Heart right ventricle (tissue), 16 donors: Measurements from ENCODE around the gene NBEA. TPM values are rescaled to one million over a fixed set of nuclear protein-coding genes. Genes with fewer than 3 reads are reported as not detected.

ENCODE experiments used
- ATAC-seq, 8 donors: fragments of 200-7000 bp; cut with Tn5 transposase; one replicate each; pipeline ENCODE4 v1.9.1; 2020; ENCODE audit warnings: mild to moderate bottlenecking in 8 of 8, moderate library complexity in 8 of 8, moderate number of reproducible peaks in 1 of 8
- DNase-seq, 2 donors: peaks; one replicate each; pipeline ENCODE4 v3.0.0-alpha.2; 2020
- H3K27ac ChIP-seq, 10 donors: fragments of 200-600 bp; sonication (generic) in 2 of 10; one replicate each; pipeline versions ENCODE4 v1.5.0 to v1.8.0; 2020 to 2022; ENCODE audit warnings: mild to moderate bottlenecking in 3 of 10
- H3K27me3 ChIP-seq, 7 donors: fragments of 200-600 bp; one replicate each; pipeline ENCODE4 v1.8.0; 2021 to 2022; ENCODE audit warnings: mild to moderate bottlenecking in 2 of 7
- H3K36me3 ChIP-seq, 9 donors: fragments of 200-600 bp; sonication (generic) in 1 of 9; one replicate each; pipeline versions ENCODE4 v1.5.0 to v1.8.0; 2020 to 2022; ENCODE audit warnings: mild to moderate bottlenecking in 2 of 9
- H3K4me1 ChIP-seq, 9 donors: fragments of 200-600 bp; sonication (generic) in 1 of 9; one replicate each; pipeline versions ENCODE4 v1.5.0 to v1.8.0; 2020 to 2022; ENCODE audit warnings: mild to moderate bottlenecking in 4 of 9
- H3K4me3 ChIP-seq, 10 donors: fragments of 200-600 bp; sonication (generic) in 2 of 10; one replicate each; pipeline versions ENCODE4 v1.5.0 to v1.8.0; 2020 to 2022; ENCODE audit warnings: mild to moderate bottlenecking in 7 of 10, moderate library complexity in 2 of 10
- H3K9me3 ChIP-seq, 11 donors: fragments of 200-600 bp in 10 of 11; sonication (generic) in 2 of 11; one replicate each; pipeline versions ENCODE4 v1.5.0 to v1.8.0; 2013 to 2022; ENCODE audit warnings: mild to moderate bottlenecking in 2 of 11, control low read depth in 1 of 11, moderate library complexity in 1 of 11
- CTCF ChIP-seq, 9 donors: fragments of 200-600 bp; sonication (generic) in 2 of 9; IDR thresholded peaks; one replicate each; pipeline versions ENCODE4 v1.5.0 to v1.8.0; 2021 to 2022; ENCODE audit warnings: antibody characterized with exemption in 9 of 9, mild to moderate bottlenecking in 5 of 9, moderate library complexity in 1 of 9
- WGBS, 2 donors: extraction: QIAGEN DNeasy Blood & Tissue Kit; methylation state at CpG; one replicate each; pipeline ENCODE4 v1.1.7; 2013; ENCODE audit warnings: inconsistent platforms in 1 of 2; 5-methylcytosine and 5-hydroxymethylcytosine counted together
- intact Hi-C, 10 donors: fragments of 100-400 bp; cut with DNase I; formaldehyde crosslinking; loops; one replicate each; pipeline versions ENCODE4 v1.11.1 to v1.14.2; 2022
- polyA plus RNA-seq, 2 donors: library from polyadenylated mRNA; stranded (reverse); fragments of 200-250 nt; gene quantifications; one replicate each; pipeline ENCODE4 v1.2.3, GENCODE V29; 2013
- total RNA-seq, 10 donors: library from RNA; stranded (reverse); fragmentation: NEBNext Ultra II Directional in 3 of 10; extraction: Animal tissue kit (Norgen Biotek cat#: 25700) in 3 of 10; gene quantifications; one replicate each; pipeline versions ENCODE4 v1.2.1 to v1.2.4, GENCODE V29; 2021 to 2023
- donor health status: Arrhythmogenic right ventricular cardiomyopathy.
- donor health status: ischemic (EF 13 %, LVEDD 7.1; RV severe dilation, severe dysfunction).
- donor health status: healthy with polysubstance abuse.
- donor health status: DM: no; HTN: yes; CAD: no.
- donor health status: DM: no; HTN: no; CAD: no.
- donor health status: ischemic (EF 25% LVEDD 6.9; RV normal size, moderate dysfunction).
- donor health status: ischemic (EF 25% LVEDD 5.7; RV mildly dilated, moderate dysfunction).
- donor health status: healthy.
- donor health status: DM: yes; HTN: yes; CAD: no.
- donor health status: Ischemic cardiomyopathy.
- donor health status: ischemic (EF 35%, LVEDD 5.7; RV mildly dilated, moderate dysfunction).
- donor health status: nonischemic (EF 11% LVEDD 7.7; RV severe dilation, severe dysfunction).
- donor health status: DM: yes; HTN: yes; CAD: no.
- donor health status: PGD.
- donor health status: ischemic (EF 29% LVEDD 5.4; RV normal size, mild dysfunction).
- donor health status: nonischemic (EF 23%, LVEDD 6.1; RV moderate dilation, normal function).

NBEA gene
- total and polyA plus RNA-seq, 12 donors, result 4.3 to 30.6 (median 24.5) TPM

- Histone ChIP-seq H3K4me3 (no peak overlapping the region), H3K4me1 (peaks cover 0 to 8% (median 0%) of the 10 kb centered on the region in 9 donors), H3K27me3 (peaks cover 0 to 4% (median 0%) of the 10 kb centered on the region in 7 donors), H3K9me3 (no peaks in the 10 kb centered on the region), H3K27ac (no peak overlapping the region), H3K36me3 (no peaks in the 10 kb centered on the region)
- DNase-seq, result no peak
- 89 to 90% methylated on average over 15 of the region's 15 CpGs for WGBS, 2 donors
- intact Hi-C loops, result no loop called here
- no peak for ATAC-seq
- no peak for TF ChIP-seq CTCF (IDR thresholded peaks at IDR 0.05)
Measured at GRCh38 chr13:35695448-35695770, 753.3 kb downstream of the NBEA start.

- Histone ChIP-seq H3K4me3 (no peak overlapping the region), H3K27me3 (peaks cover 0 to 14% (median 0%) of the 10 kb centered on the region in 7 donors), H3K4me1 (peaks cover 0 to 8% (median 0%) of the 10 kb centered on the region in 9 donors), H3K36me3 (no peaks in the 10 kb centered on the region), H3K9me3 (no peaks in the 10 kb centered on the region), H3K27ac (no peak overlapping the region)
- TF ChIP-seq CTCF (IDR thresholded peaks at IDR 0.05), result no peak
- intact Hi-C loops, result no loop called here
- DNase-seq (no peak), ATAC-seq (no peak)
- WGBS, 2 donors, result 55 to 61% methylated on average over 7 of the region's 7 CpGs
Measured at GRCh38 chr13:35697186-35697730, 755.2 kb downstream of the NBEA start.

- peaks cover 0 to 9% (median 0%) of the 10 kb centered on the region in 11 donors for H3K9me3 ChIP-seq
- DNase-seq, result no peak
- TF ChIP-seq CTCF (IDR thresholded peaks at IDR 0.05), result no peak
- peak in 6 of 8 donors; percentile 40 to 88 (median 58) for ATAC-seq
- peaks cover 0 to 8% (median 0%) of the 10 kb centered on the region in 9 donors for H3K4me1 ChIP-seq
- H3K4me3 ChIP-seq, result no peak overlapping the region
- 72 to 77% methylated on average over 11 of the region's 11 CpGs for WGBS, 2 donors
- intact Hi-C loops, result no loop called here
- no peak overlapping the region for H3K27ac ChIP-seq
- H3K36me3 ChIP-seq, result no peaks in the 10 kb centered on the region
- peaks cover 0 to 14% (median 0%) of the 10 kb centered on the region in 7 donors for H3K27me3 ChIP-seq
Measured at GRCh38 chr13:35698911-35699576, 757.0 kb downstream of the NBEA start.

- Histone ChIP-seq H3K9me3 (peaks cover 0 to 13% (median 0%) of the 10 kb centered on the region in 11 donors), H3K4me3 (no peak overlapping the region), H3K36me3 (no peaks in the 10 kb centered on the region), H3K27me3 (peaks cover 0 to 14% (median 0%) of the 10 kb centered on the region in 7 donors), H3K27ac (no peak overlapping the region), H3K4me1 (peaks cover 0 to 8% (median 0%) of the 10 kb centered on the region in 9 donors)
- no peak for ATAC-seq
- intact Hi-C loops, result no loop called here
- DNase-seq, result no peak
- 50 to 67% methylated on average over 13 of the region's 13 CpGs for WGBS, 2 donors
- no peak for TF ChIP-seq CTCF (IDR thresholded peaks at IDR 0.05)
Measured at GRCh38 chr13:35699825-35700510, 757.9 kb downstream of the NBEA start.
